Measurements from ENCODE around the gene TRMT61A. TPM values are rescaled to one million over a fixed set of nuclear protein-coding genes. Genes with fewer than 3 reads are reported as not detected.

TRMT61A gene
- total RNA-seq, 1 experiment from 2014 or later: 14.9 TPM

GRCh38 chr14:103488960-103489359 is 40.0 kb upstream of the TRMT61A start:
- peaks cover 12 to 22% of the 10 kb centered on the region in 2 experiments; a peak in 2 of 4 replicates for H3K36me3 ChIP-seq (ENCODE audit: control insufficient read depth in 1 of 2, insufficient read depth in 2 of 2, low read length in 2 of 2)
- POLR2A ChIA-PET: no interaction called here
- ATAC-seq (no peak), DNase-seq (ENCODE audit: low read depth, low spot score) (no peak)
- H3K9me2 ChIP-seq (ENCODE audit: insufficient read depth): no peaks in the 10 kb centered on the region
- intact Hi-C loops (cut with micrococcal nuclease): no loop called here
- H4K20me1 ChIP-seq (ENCODE audit: insufficient read depth): no peaks in the 10 kb centered on the region
- no peak overlapping the region for H3K4me2 ChIP-seq (ENCODE audit: low read length)
- no peak overlapping the region for H2AFZ ChIP-seq (ENCODE audit: low read depth, low read length, poor library complexity, severe bottlenecking)
- no peaks in the 10 kb centered on the region for H3K79me2 ChIP-seq (ENCODE audit: insufficient read depth, low read length)
- H3K27ac ChIP-seq (ENCODE audit: low read depth, low read length): no peak overlapping the region
- BruUV-seq (replicated peaks): no TSS peak
- H3K9me3 ChIP-seq (ENCODE audit: control insufficient read depth in 1 of 2, insufficient read depth in 1 of 2, low read depth in 1 of 2, low read length in 2 of 2): no peaks in the 10 kb centered on the region
- no peak overlapping the region for H3K4me3 ChIP-seq (replicated peaks in 1 of 2; ENCODE audit: low read depth in 1 of 2, low read length in 2 of 2)
- no peaks in the 10 kb centered on the region for H3K27me3 ChIP-seq (ENCODE audit: insufficient read depth, low read length)
- H3K9ac ChIP-seq (ENCODE audit: low read length): no peak overlapping the region
- no peaks in the 10 kb centered on the region for H3K4me1 ChIP-seq (ENCODE audit: control insufficient read depth in 1 of 2, insufficient read depth in 2 of 2, low read length in 2 of 2)
- CTCF ChIA-PET: no interaction called here
- no peak for TF ChIP-seq CBX3 (IDR thresholded peaks at IDR 0.05; ENCODE audit: low read depth)
- TF ChIP-seq ELF1 (IDR thresholded peaks at IDR 0.05; ENCODE audit: borderline replicate concordance, low read depth): no peak
- TF ChIP-seq TCF7L2 (IDR thresholded peaks at IDR 0.05; ENCODE audit: borderline replicate concordance, extremely low read depth, insufficient read depth, insufficient read length): no peak
- no peak for TF ChIP-seq SIN3A (IDR thresholded peaks at IDR 0.05; ENCODE audit: low read depth)
- no peak for TF ChIP-seq POLR2A (IDR thresholded peaks at IDR 0.05; ENCODE audit: borderline replicate concordance, extremely low read depth, insufficient read depth, insufficient read length)
- no peak for TF ChIP-seq ATF3 (IDR thresholded peaks at IDR 0.05)
- no peak for TF ChIP-seq ZFX (IDR thresholded peaks at IDR 0.05)
- TF ChIP-seq ZBTB33 (IDR thresholded peaks at IDR 0.05; ENCODE audit: extremely low read depth, insufficient replicate concordance, low read length): no peak
- TF ChIP-seq CTCF (IDR thresholded peaks at IDR 0.05 in 2 of 3, conservative IDR thresholded peaks at IDR 0.05 in 1 of 3; ENCODE audit: borderline replicate concordance in 1 of 3, insufficient read depth in 1 of 3, low read depth in 2 of 3, low read length in 2 of 3): no peak
- TF ChIP-seq SP1 (IDR thresholded peaks at IDR 0.05; ENCODE audit: low read depth): no peak
- no peak for TF ChIP-seq EGR1 (IDR thresholded peaks at IDR 0.05; ENCODE audit: low read depth)
- no peak for TF ChIP-seq EZH2 (IDR thresholded peaks at IDR 0.05)
- no peak for TF ChIP-seq MAX (IDR thresholded peaks at IDR 0.05)
- no peak for TF ChIP-seq EZH2phosphoT487 (IDR thresholded peaks at IDR 0.05; ENCODE audit: borderline replicate concordance)
- no peak for TF ChIP-seq FOSL1 (IDR thresholded peaks at IDR 0.05; ENCODE audit: low read depth)
- TF ChIP-seq RAD21 (IDR thresholded peaks at IDR 0.05; ENCODE audit: low read depth): no peak
- no peak for TF ChIP-seq POLR2AphosphoS5 (IDR thresholded peaks at IDR 0.05; ENCODE audit: low read depth, low read length)
- TF ChIP-seq ZNF274 (IDR thresholded peaks at IDR 0.05; ENCODE audit: low read depth, low read length): no peak
- TF ChIP-seq CEBPB (IDR thresholded peaks at IDR 0.05; ENCODE audit: low read depth): no peak
- RAD21 ChIA-PET (ENCODE audit: low non-redundant PET in 1 of 2, low total read pairs in 2 of 2, uncharacterized antibody in 2 of 2, unreplicated experiment in 2 of 2): no interaction called here
